Mononuclear cell (primary cell): ENCODE measurements around the gene TMCO2. TPM values are rescaled to one million over a fixed set of nuclear protein-coding genes. Genes with fewer than 3 reads are reported as not detected.
A peak's percentile ranks its signal among the peaks of the same experiment; 100 is the strongest.

Experiments used
- H3K27me3 ChIP-seq: 2 replicates; pipeline ENCODE4 v1.6.0; 2011; ENCODE audit warnings: low read length, control low read depth; ENCODE audit not compliant: insufficient read depth
- H3K4me1 ChIP-seq: 2 replicates; pipeline ENCODE4 v1.5.1; 2011; ENCODE audit warnings: mild to moderate bottlenecking, low read length, control low read depth; ENCODE audit not compliant: insufficient read depth
- H3K4me3 ChIP-seq: 2 replicates; pipeline ENCODE4 v1.5.1; 2011; ENCODE audit warnings: mild to moderate bottlenecking, low read length, moderate library complexity
- H3K9me3 ChIP-seq: 2 replicates; pipeline ENCODE4 v1.5.1; 2011; ENCODE audit warnings: low read depth, mild to moderate bottlenecking, control low read depth, low read length
- total RNA-seq: library from RNA; depleted of rRNA; stranded (reverse); fragments of >200 nt; gene quantifications from one replicate; pipeline ENCODE4 v1.2.3, GENCODE V29; 2012

The TMCO2 gene
- total RNA-seq, 1 donor = not detected

DNA sequence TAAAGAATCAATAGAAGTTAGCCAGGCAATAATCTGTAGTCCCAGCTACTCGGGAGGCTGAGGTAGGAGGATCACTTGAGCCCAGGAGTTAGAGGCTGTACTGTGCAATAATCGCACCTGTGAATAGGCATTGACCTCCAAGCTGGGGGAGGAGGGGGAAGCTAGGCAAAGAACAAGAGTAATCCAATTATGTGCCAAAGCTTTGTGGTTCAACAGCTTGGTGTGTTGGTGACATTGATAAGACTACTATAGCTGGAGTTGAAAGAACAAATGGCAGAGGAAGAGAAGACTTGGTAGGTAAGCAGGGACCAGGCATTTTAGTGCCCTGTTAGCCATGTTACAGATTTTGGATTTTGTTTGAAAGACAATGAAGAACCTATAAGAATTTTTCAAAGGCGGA, 2.1 kb upstream of the TMCO2 start:
- H3K4me1 ChIP-seq = peaks cover 28% of the 10 kb centered on the region
- no peaks in the 10 kb centered on the region for H3K27me3 ChIP-seq
- H3K4me3 ChIP-seq = no peak overlapping the region
- no peaks in the 10 kb centered on the region for H3K9me3 ChIP-seq

DNA sequence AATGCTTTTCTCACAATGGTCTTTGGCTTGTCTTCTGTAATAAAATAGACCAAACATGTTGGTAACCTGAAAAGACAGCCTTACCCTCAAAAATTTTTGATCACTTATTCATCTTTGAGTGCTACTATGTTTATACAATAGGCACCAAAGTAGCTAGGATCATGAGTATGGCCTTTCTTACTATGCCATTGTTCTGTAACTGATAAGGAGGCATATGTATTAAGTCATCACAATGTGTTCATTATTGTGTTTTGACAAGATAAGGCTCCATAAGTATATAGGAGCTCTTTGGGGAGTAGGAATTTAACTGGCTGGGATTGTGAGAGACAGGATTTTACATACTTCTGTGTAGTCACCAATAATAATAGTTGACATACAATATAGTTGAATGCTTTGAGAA, 675 bp downstream of the TMCO2 start:
- Histone ChIP-seq H3K4me1 (peaks cover 9% of the 10 kb centered on the region), H3K9me3 (no peaks in the 10 kb centered on the region), H3K27me3 (no peaks in the 10 kb centered on the region), H3K4me3 (no peak overlapping the region)

DNA sequence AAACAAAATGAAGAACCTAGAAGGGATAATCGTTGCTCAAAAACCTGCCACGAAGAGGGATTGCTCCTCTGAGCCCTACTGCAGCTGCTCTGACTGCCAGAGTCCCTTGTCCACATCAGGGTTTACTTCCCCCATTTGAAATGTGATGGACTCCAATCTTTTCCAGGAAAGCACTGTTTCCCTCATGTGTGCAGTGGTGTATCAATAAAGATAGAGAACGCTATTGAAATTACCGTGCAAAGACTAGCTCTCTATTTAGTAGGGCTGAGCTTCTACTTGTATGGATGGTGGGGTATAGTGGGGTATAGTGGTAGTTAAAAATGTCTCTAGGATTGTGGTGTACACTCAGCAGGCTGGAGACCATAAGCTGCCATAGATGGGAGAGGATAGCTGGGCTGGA, 3.7 kb downstream of the TMCO2 start:
- H3K4me1 ChIP-seq = peaks cover 13% of the 10 kb centered on the region

DNA sequence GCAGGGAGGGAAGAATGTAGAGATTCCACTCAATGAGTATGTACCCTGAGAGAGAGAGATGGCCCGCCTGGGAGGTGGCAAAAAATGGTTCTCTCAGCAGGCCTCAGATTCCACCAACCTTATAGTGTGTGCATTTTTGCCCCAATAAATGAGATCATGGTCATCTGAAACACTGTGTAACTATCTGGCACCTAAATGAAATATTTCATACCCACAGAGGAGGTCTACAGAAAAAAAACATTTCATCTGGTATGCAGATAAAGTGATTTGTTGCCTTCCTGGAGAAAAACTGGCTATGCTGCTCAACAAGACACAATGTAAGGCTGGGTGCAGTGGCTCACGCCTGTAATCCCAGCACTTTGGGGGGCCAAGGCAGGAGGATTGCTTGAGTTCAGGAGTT, 4.9 kb downstream of the TMCO2 start:
- no peaks in the 10 kb centered on the region for H3K27me3 ChIP-seq
- no peaks in the 10 kb centered on the region for H3K9me3 ChIP-seq
- H3K4me1 ChIP-seq = peaks cover 16% of the 10 kb centered on the region

More for the DNA sequence above, 3.7 kb downstream of the TMCO2 start:
- Histone ChIP-seq H3K4me3 (no peak overlapping the region), H3K27me3 (no peaks in the 10 kb centered on the region), H3K9me3 (no peaks in the 10 kb centered on the region)

DNA sequence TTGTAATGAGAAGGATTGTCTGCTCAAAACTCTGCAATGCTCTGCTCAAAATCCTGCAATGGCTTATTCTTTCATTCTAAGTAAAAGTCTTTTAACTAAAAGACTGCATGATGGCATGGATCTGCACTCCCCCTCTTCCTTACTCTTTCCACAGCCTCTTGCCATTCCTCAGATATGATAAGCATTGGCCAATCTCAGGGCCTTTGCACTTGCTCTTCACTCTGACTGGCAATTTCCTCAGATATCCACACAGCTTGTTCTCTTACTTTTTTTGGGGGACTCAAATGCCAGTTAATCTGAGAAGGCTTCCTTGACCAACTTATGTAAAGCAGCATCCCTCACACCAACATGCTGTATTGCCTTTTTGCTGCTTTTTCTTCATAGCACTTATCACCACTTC, 7.5 kb downstream of the TMCO2 start:
- Histone ChIP-seq H3K4me1 (peaks cover 33% of the 10 kb centered on the region), H3K27me3 (no peaks in the 10 kb centered on the region), H3K4me3 (no peak overlapping the region), H3K9me3 (no peaks in the 10 kb centered on the region)

More for the DNA sequence above, 4.9 kb downstream of the TMCO2 start:
- no peak overlapping the region for H3K4me3 ChIP-seq

DNA sequence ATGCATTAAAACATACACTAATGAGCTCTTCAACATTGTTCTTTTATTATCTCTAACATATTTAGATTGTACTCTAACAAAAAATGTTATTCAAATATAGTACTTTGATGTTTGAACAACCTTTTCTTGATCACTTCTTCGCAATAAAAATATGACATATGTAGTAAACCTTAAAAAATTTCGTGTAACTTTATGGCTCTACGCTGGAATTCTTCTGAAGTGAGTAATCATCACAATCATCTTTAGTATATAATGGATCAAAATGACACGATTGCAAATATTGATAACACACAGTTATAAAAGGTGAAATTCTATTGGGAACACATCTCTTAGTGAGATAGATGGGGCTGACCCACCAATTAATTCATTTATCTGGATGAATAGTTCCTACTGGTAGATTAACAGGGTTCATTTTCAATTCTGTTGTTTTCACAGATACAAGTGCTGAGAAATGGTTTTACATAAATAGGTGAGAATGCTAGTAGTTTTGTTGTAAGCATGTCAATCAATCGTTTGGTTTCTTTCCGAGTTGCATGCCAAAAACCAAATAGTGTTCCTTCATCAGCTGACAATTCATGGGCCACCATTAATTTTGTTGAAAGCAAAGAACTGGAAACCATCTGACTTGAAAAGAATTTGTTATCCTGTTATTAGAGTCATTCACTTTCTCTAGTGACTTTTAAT, 8.8 kb downstream of the TMCO2 start:
- peaks cover 29% of the 10 kb centered on the region for H3K4me1 ChIP-seq
- no peaks in the 10 kb centered on the region for H3K27me3 ChIP-seq
- H3K4me3 ChIP-seq = no peak overlapping the region
- no peaks in the 10 kb centered on the region for H3K9me3 ChIP-seq

DNA sequence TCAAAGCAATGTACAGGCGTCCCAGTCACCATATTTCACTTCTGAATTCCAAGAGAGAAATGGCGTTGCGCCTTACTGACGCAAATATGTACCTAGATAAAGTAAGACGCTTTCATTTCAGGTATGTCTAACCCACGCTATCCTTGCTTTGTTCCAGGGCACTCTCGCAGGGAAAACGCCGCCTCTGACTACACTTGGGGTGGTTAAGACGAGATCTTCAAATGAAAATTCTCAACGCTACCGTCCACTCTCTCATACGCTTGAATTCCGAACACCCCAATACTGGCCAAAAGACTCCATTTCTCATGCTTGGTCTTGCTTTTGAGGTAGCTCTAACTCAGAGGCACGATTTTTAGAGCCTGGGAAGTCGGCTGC, 9.6 kb downstream of the TMCO2 start:
- no peaks in the 10 kb centered on the region for H3K9me3 ChIP-seq
- H3K27me3 ChIP-seq = no peaks in the 10 kb centered on the region
- H3K4me3 ChIP-seq = peak overlapping the region; percentile 85
- peaks cover 29% of the 10 kb centered on the region for H3K4me1 ChIP-seq

DNA sequence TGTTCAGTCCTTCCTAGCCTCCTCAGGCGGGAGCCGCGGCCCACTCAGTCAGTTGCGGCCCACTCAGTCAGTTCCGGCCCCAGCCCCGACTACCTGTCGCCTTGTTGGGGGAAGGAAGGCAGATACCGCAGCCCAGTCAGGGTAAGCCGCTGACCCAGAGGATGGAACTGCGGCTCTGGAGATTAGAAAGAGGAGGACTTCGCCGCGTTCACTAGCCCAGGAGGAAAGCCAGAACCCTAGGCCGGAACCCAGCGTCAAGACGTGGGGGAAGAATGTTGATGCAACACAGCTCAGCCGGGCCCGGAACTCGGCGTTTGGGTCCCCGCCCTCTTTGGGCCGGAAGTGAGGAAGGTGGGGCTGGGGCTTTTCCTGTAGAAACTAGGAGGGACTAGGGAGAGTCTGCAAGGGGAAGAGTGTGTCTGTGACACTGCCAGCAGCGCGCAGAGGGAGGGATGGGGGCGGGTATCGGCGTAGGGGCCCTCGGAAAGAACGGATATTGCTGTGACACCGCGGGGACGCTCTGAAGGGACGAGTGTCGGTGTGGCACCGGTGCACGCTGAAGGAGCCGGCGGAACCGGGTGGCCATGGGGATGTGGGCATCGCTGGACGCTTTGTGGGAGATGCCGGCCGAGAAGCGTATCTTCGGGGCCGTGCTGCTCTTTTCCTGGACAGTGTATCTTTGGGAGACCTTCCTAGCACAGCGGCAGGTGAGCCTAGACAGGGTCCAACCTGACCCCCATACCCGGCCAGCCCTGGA, 10.1 kb downstream of the TMCO2 start, which contains the start of gene ZMPSTE24:
Gene ZMPSTE24 (plus strand): TSS at position 549 of the 757 bp plus-strand sequence. CDS start 36 bp downstream, at position 585.
- H3K4me3 ChIP-seq = peak within 1 kb of the TSS; percentile 85
- peaks cover 29% of the 10 kb centered on the region for H3K4me1 ChIP-seq
- no peaks in the 10 kb centered on the region for H3K27me3 ChIP-seq
- no peaks in the 10 kb centered on the region for H3K9me3 ChIP-seq

DNA sequence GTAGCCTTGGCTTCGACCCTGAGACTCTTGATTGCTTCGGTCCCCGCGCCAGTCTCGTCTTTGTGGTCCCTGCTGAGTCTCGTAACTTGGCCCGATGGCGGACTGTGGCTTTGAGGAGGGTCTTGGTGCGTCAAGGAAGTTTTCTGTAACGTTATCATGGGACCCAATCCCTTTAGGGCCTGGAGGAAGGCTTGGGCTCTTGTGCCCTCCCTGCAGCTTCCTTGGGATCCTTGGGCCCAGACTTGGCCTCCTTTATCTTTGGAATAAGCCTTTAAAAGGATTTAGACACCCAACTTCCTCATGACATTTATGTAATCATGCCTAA, 10.7 kb downstream of the TMCO2 start:
- H3K27me3 ChIP-seq = no peaks in the 10 kb centered on the region
- peaks cover 29% of the 10 kb centered on the region for H3K4me1 ChIP-seq
- no peaks in the 10 kb centered on the region for H3K9me3 ChIP-seq
- peak overlapping the region; percentile 85 for H3K4me3 ChIP-seq

DNA sequence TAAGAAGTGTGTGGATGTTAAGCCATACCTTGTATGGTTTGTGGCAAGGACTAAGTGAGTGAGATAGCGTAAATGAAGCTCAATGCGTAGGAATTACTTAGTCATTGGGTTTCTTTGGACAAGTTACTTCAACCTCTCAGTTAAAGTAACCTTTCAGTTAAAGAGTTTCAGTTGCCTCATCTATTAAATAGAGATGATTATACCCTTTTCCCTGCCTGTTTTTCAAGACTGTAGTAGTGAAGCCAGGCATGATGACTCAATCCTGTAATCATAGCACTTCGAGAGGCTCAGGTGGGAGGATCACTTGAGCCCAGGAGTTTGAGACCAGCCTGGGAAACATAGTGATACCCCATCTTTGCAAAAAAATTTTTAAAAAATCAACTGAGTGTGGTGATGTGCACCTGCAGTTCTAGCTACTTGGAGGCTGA, 16.6 kb downstream of the TMCO2 start:
- no peaks in the 10 kb centered on the region for H3K27me3 ChIP-seq
- H3K4me1 ChIP-seq = peaks cover 8% of the 10 kb centered on the region
- H3K9me3 ChIP-seq = no peaks in the 10 kb centered on the region
- H3K4me3 ChIP-seq = no peak overlapping the region

DNA sequence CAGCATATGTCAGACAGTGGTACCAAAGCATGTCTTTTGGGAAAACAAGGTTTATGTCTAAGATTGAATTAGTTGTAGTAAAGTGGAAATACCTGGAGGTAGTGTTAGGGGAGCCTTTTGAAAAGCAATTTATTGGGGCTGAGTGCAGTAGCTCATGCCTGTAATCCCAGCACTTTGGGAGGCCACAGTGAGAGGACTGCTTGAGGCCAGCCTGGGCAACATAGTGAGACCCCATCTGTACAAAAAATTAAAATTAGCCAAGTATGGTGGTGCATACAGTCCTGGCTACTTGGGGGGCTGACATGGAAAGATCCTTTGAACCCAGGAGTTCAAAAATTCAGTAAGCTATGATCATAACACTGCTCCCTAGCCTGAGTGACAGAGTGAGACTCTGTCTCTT, 17.6 kb downstream of the TMCO2 start:
- H3K4me3 ChIP-seq = no peak overlapping the region
- no peaks in the 10 kb centered on the region for H3K9me3 ChIP-seq
- H3K4me1 ChIP-seq = peaks cover under 1% of the 10 kb centered on the region
- no peaks in the 10 kb centered on the region for H3K27me3 ChIP-seq

DNA sequence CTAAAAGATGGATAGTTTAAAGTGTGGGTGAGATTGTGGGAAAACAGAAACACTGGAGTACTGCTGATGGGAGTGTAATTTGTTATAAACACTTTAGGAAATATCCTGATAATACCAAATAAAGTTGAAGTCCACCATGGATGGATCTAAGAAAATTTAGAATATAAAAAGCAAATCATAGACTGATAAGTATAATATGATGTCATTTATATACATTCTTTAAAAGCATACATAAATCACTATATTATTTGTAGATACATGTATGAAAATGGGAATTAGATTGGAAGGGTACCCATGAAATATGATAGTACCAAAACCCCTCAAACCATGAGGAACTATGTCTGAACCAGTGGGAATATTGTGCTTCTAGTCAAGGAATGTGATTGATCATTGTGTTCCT, 18.2 kb downstream of the TMCO2 start:
- no peaks in the 10 kb centered on the region for H3K4me1 ChIP-seq
- no peak overlapping the region for H3K4me3 ChIP-seq
- no peaks in the 10 kb centered on the region for H3K27me3 ChIP-seq
- H3K9me3 ChIP-seq = no peaks in the 10 kb centered on the region

DNA sequence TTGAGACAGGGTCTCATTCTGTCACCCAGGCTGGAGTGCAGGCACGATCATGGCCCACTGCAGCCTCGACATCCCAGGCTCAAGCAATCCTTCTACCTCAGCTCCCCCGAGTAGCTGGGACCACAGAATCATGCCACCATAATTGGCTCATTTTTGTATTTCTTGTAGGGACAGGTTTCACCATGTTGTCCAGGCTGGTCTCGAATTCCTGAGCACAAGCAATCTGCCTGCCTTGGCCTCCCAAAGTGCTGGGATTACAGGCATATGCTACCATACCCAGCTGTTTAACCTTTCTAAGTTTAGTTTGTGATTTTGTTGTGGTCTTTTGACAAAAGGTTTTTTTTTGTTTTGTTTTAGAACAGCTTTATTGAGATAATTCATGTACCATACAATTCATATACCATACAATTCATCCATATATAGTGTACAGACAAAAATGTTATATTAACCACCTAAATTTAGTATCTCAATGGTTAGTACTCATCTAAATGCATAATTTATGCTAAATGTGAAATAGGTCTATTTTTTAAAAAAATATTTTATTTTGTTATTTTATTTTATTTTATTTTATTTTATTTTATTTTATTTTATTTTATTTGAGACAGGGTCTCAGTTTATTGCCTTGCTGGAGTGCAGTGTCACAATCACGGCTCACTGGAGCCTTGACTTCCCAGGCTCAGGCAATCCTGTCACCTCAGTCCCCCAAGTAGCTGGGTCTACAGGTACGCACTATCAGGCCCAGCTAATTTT, 19.2 kb downstream of the TMCO2 start:
- Histone ChIP-seq H3K27me3 (no peaks in the 10 kb centered on the region), H3K4me1 (no peaks in the 10 kb centered on the region), H3K9me3 (no peaks in the 10 kb centered on the region), H3K4me3 (no peak overlapping the region)

DNA sequence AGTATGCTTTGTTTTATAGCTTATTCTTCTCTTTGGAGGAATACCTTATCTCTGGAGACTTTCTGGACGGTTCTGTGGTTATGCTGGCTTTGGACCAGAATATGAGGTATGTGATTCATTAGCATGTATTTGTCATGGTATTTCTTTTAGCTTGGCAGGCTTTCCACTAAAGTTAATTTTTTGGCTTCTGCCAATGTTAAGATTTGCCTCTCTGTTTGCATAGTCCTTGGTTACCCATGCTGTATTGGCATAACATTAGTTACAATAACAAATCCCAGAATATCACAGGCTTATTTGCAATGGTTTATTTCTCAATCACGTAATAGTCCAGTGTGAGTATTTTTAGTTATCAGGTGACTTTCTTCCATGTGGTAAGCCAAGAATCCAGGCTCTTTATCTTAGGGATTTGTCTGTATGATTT, 20.0 kb downstream of the TMCO2 start:
- H3K27me3 ChIP-seq = no peaks in the 10 kb centered on the region

DNA sequence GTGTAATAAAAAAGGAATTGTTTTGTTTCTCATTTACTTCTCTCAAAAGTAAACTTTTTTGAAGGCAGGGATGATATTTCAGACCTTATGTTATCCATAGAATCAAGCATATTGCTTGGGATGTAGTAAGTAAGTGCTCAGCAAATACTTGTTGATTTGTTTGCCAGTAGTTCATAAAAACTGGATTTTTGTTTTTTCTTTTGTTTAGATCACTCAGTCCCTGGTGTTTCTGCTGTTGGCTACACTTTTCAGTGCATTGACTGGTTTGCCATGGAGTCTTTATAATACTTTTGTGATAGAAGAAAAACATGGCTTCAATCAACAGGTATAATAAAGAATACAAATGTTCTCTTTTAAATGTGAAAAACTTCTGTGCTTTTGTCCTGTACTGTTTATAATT, 20.5 kb downstream of the TMCO2 start:
- Histone ChIP-seq H3K27me3 (no peaks in the 10 kb centered on the region), H3K9me3 (no peaks in the 10 kb centered on the region), H3K4me1 (no peaks in the 10 kb centered on the region), H3K4me3 (no peak overlapping the region)

More for the DNA sequence above, 20.0 kb downstream of the TMCO2 start:
- Histone ChIP-seq H3K4me1 (no peaks in the 10 kb centered on the region), H3K9me3 (no peaks in the 10 kb centered on the region), H3K4me3 (no peak overlapping the region)
